ENCODE results near the gene SOBP. TPM values are rescaled to one million over a fixed set of nuclear protein-coding genes. Genes with fewer than 3 reads are reported as not detected.

Gene SOBP
- polyA plus RNA-seq, 2 of the 4 experiments (the other 2 are of a cell fraction) = 0.18 to 0.53 TPM

- TF ChIP-seq CBX8 (IDR thresholded peaks at IDR 0.05) = no peak
- no peak for TF ChIP-seq PHF8 (IDR thresholded peaks at IDR 0.05; ENCODE audit: borderline replicate concordance, low read depth)
- TF ChIP-seq GATA3 (IDR thresholded peaks at IDR 0.05; ENCODE audit: borderline replicate concordance) = no peak
- TF ChIP-seq NR3C1 (IDR thresholded peaks at IDR 0.05) = no peak
- TF ChIP-seq ESRRA (IDR thresholded peaks at IDR 0.05; ENCODE audit: borderline replicate concordance, low read length) = no peak
- no peak for TF ChIP-seq HOXB13 (CRISPR knock-in tag; IDR thresholded peaks at IDR 0.05; ENCODE audit: low read depth)
- no peak for TF ChIP-seq NPAS2 (CRISPR knock-in tag; IDR thresholded peaks at IDR 0.05; ENCODE audit: borderline replicate concordance)
- peaks cover 16% of the 10 kb centered on the region; the same call in 2 of the 3 replicates for H3K4me1 ChIP-seq
- DNase-seq (ENCODE audit: low read depth in 1 of 2, low spot score in 1 of 2) (no peak), FAIRE-seq (no peak), ATAC-seq (no peak)
- no peaks in the 10 kb centered on the region for H3K9me3 ChIP-seq
- POLR2A ChIA-PET = no interaction called here
- 41% methylated on average over 2 of the region's 2 CpGs for WGBS (ENCODE audit: missing lambda C conversion rate)
- no peak overlapping the region for H3K4me2 ChIP-seq
- no peak overlapping the region for H3K4me3 ChIP-seq
- CTCF ChIA-PET = interaction anchor here (1.2 kb wide), 1 partner anchor 84 kb away, joined by 4 read pairs; the partner anchor contains the start of gene PDSS2
- H3K27ac ChIP-seq = no peak overlapping the region
Measured at GRCh38 chr6:107543088-107543487, 53.2 kb downstream of the SOBP start.

- ATAC-seq (no peak), DNase-seq (ENCODE audit: low read depth in 1 of 2, low spot score in 1 of 2) (no peak), FAIRE-seq (no peak)
- H3K4me3 ChIP-seq = no peak overlapping the region
- POLR2A ChIA-PET = no interaction called here
- CTCF ChIA-PET = interaction anchor here (1.2 kb wide), 1 partner anchor 84 kb away, joined by 4 read pairs; the partner anchor contains the start of gene PDSS2
- peaks cover 16% of the 10 kb centered on the region; the same call in 2 of the 3 replicates for H3K4me1 ChIP-seq
- WGBS (ENCODE audit: missing lambda C conversion rate) = 32% methylated on average over 2 of the region's 2 CpGs
- H3K4me2 ChIP-seq = no peak overlapping the region
- no peaks in the 10 kb centered on the region for H3K9me3 ChIP-seq
- no peak overlapping the region for H3K27ac ChIP-seq
- TF ChIP-seq JUN (IDR thresholded peaks at IDR 0.05) (no peak), REST (IDR thresholded peaks at IDR 0.05) (no peak), CBX2 (IDR thresholded peaks at IDR 0.05; ENCODE audit: borderline replicate concordance, low read depth) (no peak), NR3C1 (IDR thresholded peaks at IDR 0.05) (no peak), RFX5 (IDR thresholded peaks at IDR 0.05) (no peak), JUNB (IDR thresholded peaks at IDR 0.05) (no peak), ATOH8 (CRISPR knock-in tag; IDR thresholded peaks at IDR 0.05; ENCODE audit: low read depth) (no peak), ZNF302 (CRISPR knock-in tag; IDR thresholded peaks at IDR 0.05) (no peak), POLR2A (IDR thresholded peaks at IDR 0.05; ENCODE audit: low read length) (no peak), RNF2 (IDR thresholded peaks at IDR 0.05; ENCODE audit: borderline replicate concordance, low read depth) (no peak), HOXB13 (CRISPR knock-in tag; IDR thresholded peaks at IDR 0.05; ENCODE audit: low read depth) (no peak), ZC3H11A (IDR thresholded peaks at IDR 0.05) (no peak), NFE2L2 (conservative IDR thresholded peaks at IDR 0.05; ENCODE audit: low read length) (no peak), NPAS2 (CRISPR knock-in tag; IDR thresholded peaks at IDR 0.05; ENCODE audit: borderline replicate concordance) (no peak), EHMT2 (IDR thresholded peaks at IDR 0.05; ENCODE audit: low read depth) (no peak), PHF8 (IDR thresholded peaks at IDR 0.05; ENCODE audit: borderline replicate concordance, low read depth) (no peak)
- TF ChIP-seq, protein P1, sequence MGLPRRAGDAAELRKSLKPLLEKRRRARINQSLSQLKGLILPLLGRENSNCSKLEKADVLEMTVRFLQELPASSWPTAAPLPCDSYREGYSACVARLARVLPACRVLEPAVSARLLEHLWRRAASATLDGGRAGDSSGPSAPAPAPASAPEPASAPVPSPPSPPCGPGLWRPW (IDR thresholded peaks at IDR 0.05) = no peak
Measured at GRCh38 chr6:107543567-107543966, 53.6 kb downstream of the SOBP start.

GRCh38 chr6:107545763-107546162, 55.8 kb downstream of the SOBP start:
- POLR2A ChIA-PET = no interaction called here
- DNase-seq (ENCODE audit: low read depth in 1 of 2, low spot score in 1 of 2) (no peak), ATAC-seq (no peak), FAIRE-seq (no peak)
- Histone ChIP-seq H3K9me3 (no peaks in the 10 kb centered on the region), H3K4me1 (no peaks in the 10 kb centered on the region), H3K4me2 (no peak overlapping the region), H3K27ac (no peak overlapping the region), H3K4me3 (no peak overlapping the region)
- TF ChIP-seq PHF8 (IDR thresholded peaks at IDR 0.05; ENCODE audit: borderline replicate concordance, low read depth) (no peak), EHF (CRISPR knock-in tag; IDR thresholded peaks at IDR 0.05) (no peak), HOXB5 (CRISPR knock-in tag; IDR thresholded peaks at IDR 0.05) (no peak)
- WGBS (ENCODE audit: missing lambda C conversion rate) = 47% methylated on average over 4 of the region's 4 CpGs
- CTCF ChIA-PET = interaction anchor here (0.5 kb wide), 1 partner anchor 275 kb away, joined by 3 read pairs; no protein-coding TSS in a partner anchor

Data from A549 (cell line).